K562 (cell line): ENCODE measurements around the gene RNF121. TPM values are rescaled to one million over a fixed set of nuclear protein-coding genes. Genes with fewer than 3 reads are reported as not detected.

Experiments
- ARID2 ChIP-seq: fragments of 450-650 bp; IDR thresholded peaks from 2 replicates; pipeline ENCODE4 v1.6.1; 2017; ENCODE audit warnings: antibody characterized with exemption, mild to moderate bottlenecking
- ATF7 ChIP-seq: fragments of 450-650 bp; IDR thresholded peaks from 2 replicates; pipeline ENCODE4 v1.7.1; 2014; ENCODE audit warnings: mild to moderate bottlenecking, moderate library complexity
- CHD2 ChIP-seq: IDR thresholded peaks from 2 replicates; pipeline ENCODE4 v1.6.1; 2011; ENCODE audit warnings: low read depth, low read length
- CTBP1 ChIP-seq: fragments of 450-650 bp; IDR thresholded peaks from 2 replicates; pipeline ENCODE4 v1.6.1; 2016; ENCODE audit warnings: borderline replicate concordance
- E2F3 ChIP-seq: fragments of 250-450 bp; sonication (Bioruptor Pico); IDR thresholded peaks from 2 replicates; pipeline ENCODE4 v1.4.0; 2020; ENCODE audit warnings: mild to moderate bottlenecking
- EGR1 ChIP-seq: fragments of 450-650 bp; conservative IDR thresholded peaks from 2 replicates; pipeline ENCODE4 v1.6.1; 2017; ENCODE audit warnings: mild to moderate bottlenecking
- GABPB1 ChIP-seq: sonication (generic); formaldehyde crosslinking; IDR thresholded peaks from 2 replicates; pipeline ENCODE4 v1.8.0; 2022; ENCODE audit warnings: mild to moderate bottlenecking, missing genetic modification reagents
- HMG20A ChIP-seq: fragments of 450-650 bp; formaldehyde crosslinking; conservative IDR thresholded peaks from 2 replicates; pipeline ENCODE4 v1.4.0; 2020; ENCODE audit warnings: mild to moderate bottlenecking, mixed read lengths
- KDM4B ChIP-seq, 2 experiments: fragments of 450-650 bp in 1 of 2; sonication (generic) in 1 of 2; IDR thresholded peaks; 2 replicates each; pipeline ENCODE4 v1.6.1; 2016 to 2017; ENCODE audit warnings: borderline replicate concordance in 2 of 2, antibody characterized with exemption in 1 of 2, low read depth in 1 of 2, mild to moderate bottlenecking in 1 of 2
- NBN ChIP-seq: fragments of 450-650 bp; IDR thresholded peaks from 2 replicates; pipeline ENCODE4 v1.6.1; 2016; ENCODE audit warnings: low read depth, mild to moderate bottlenecking
- NONO ChIP-seq, 2 experiments: fragments of 200-400 bp in 1 of 2; fragments of 450-650 bp in 1 of 2; formaldehyde crosslinking in 1 of 2; IDR thresholded peaks; 2 replicates each; pipeline ENCODE4 v1.6.1; 2017; ENCODE audit warnings: low read depth in 2 of 2, mild to moderate bottlenecking in 2 of 2, moderate library complexity in 2 of 2, low read length in 1 of 2
- SMAD4 ChIP-seq: fragments of 250-450 bp; sonication (Bioruptor Pico); conservative IDR thresholded peaks from 2 replicates; pipeline ENCODE4 v1.8.0; 2021; ENCODE audit warnings: inconsistent platforms, mild to moderate bottlenecking, moderate library complexity
- SMARCE1 ChIP-seq: fragments of 450-650 bp; IDR thresholded peaks from 2 replicates; pipeline ENCODE4 v1.7.1; 2016; ENCODE audit warnings: mild to moderate bottlenecking
- TAF15 ChIP-seq: fragments of 200-400 bp; formaldehyde crosslinking; IDR thresholded peaks from 2 replicates; pipeline ENCODE4 v1.6.1; 2017; ENCODE audit warnings: mild to moderate bottlenecking, low read depth, low read length, moderate library complexity
- TAF9B ChIP-seq: fragments of 450-650 bp; IDR thresholded peaks from 2 replicates; pipeline ENCODE4 v1.6.1; 2018; ENCODE audit warnings: mild to moderate bottlenecking; ENCODE audit not compliant: partially characterized antibody
- ZEB2 ChIP-seq: fragments of 450-650 bp; IDR thresholded peaks from 2 replicates; pipeline ENCODE4 v1.6.1; 2016
- ZFP1 ChIP-seq: fragments of 450-650 bp; formaldehyde crosslinking; IDR thresholded peaks from 2 replicates; pipeline ENCODE4 v1.4.0; 2020; ENCODE audit warnings: mild to moderate bottlenecking, mixed read lengths
- ZNF140 ChIP-seq: fragments of 250-450 bp; sonication (Bioruptor Pico); IDR thresholded peaks from 2 replicates; pipeline ENCODE4 v1.8.0; 2021; ENCODE audit warnings: moderate library complexity, mild to moderate bottlenecking, inconsistent platforms
- ZNF311 ChIP-seq: fragments of 250-450 bp; sonication (Bioruptor Pico); IDR thresholded peaks from 2 replicates; pipeline ENCODE4 v1.4.0; 2020; ENCODE audit warnings: mild to moderate bottlenecking, moderate library complexity
- ZNF347 ChIP-seq: fragments of 450-650 bp; formaldehyde crosslinking; IDR thresholded peaks from 2 replicates; pipeline ENCODE4 v1.4.0; 2020; ENCODE audit warnings: low read depth, mild to moderate bottlenecking, moderate library complexity
- ZNF444 ChIP-seq: fragments of 250-450 bp; sonication (Bioruptor Pico); IDR thresholded peaks from 2 replicates; pipeline ENCODE4 v1.4.0; 2020; ENCODE audit warnings: mild to moderate bottlenecking, moderate library complexity
- ZNF584 ChIP-seq: fragments of 200-800 bp; sonication (Bioruptor generic); IDR thresholded peaks from 2 replicates; pipeline ENCODE4 v1.6.1; 2016; ENCODE audit warnings: low read depth, mild to moderate bottlenecking, missing genetic modification characterization, missing compliant biosample characterization
- polyA plus RNA-seq, 8 experiments: library from polyadenylated mRNA; depleted of rRNA in 4 of 8; stranded (reverse) in 5 of 8; unstranded in 3 of 8; fragments of >200 nt; fragmentation: Nextera tagmentation in 2 of 8; fragmentation: Illumina TruSeq in 1 of 8; extraction: Ambion mirVana in 2 of 8; extraction: Trizol in 1 of 8; gene quantifications; 2 replicates each; pipeline versions ENCODE4 v1.2.1 to v1.2.3, GENCODE V29; 2011 to 2014; ENCODE audit warnings: inconsistent platforms in 1 of 8, missing spikeins in 1 of 8
- total RNA-seq, 7 experiments: library from RNA; depleted of rRNA in 6 of 7; stranded (reverse); fragments of >200 nt in 6 of 7; fragmentation: Illumina TruSeq in 2 of 7; extraction: Trizol in 2 of 7; gene quantifications; 2 replicates each; pipeline versions ENCODE4 v1.2.1 to v1.2.3, GENCODE V29; 2011 to 2021; ENCODE audit warnings: low replicate concordance in 1 of 7
- TF ChIP-seq, protein P1 (sequence below): fragments of 450-650 bp; formaldehyde crosslinking; IDR thresholded peaks from 2 replicates; pipeline ENCODE4 v1.4.0; 2020; ENCODE audit warnings: mild to moderate bottlenecking
- TF ChIP-seq, protein P2 (sequence below), 2 experiments: IDR thresholded peaks; 2 replicates each; pipeline ENCODE4 v1.6.1; 2011; ENCODE audit warnings: borderline replicate concordance in 1 of 2, control low read depth in 1 of 2, low read depth in 1 of 2, low read length in 1 of 2, mild to moderate bottlenecking in 1 of 2, mixed read lengths in 1 of 2, moderate library complexity in 1 of 2; ENCODE audit not compliant: insufficient read depth in 1 of 2, insufficient read length in 1 of 2, poor library complexity in 1 of 2, severe bottlenecking in 1 of 2; ENCODE audit errors: extremely low read depth in 1 of 2
- TF ChIP-seq, protein P3 (sequence below): sonication (generic); formaldehyde crosslinking; IDR thresholded peaks from 2 replicates; pipeline ENCODE4 v1.8.1; 2023; ENCODE audit warnings: mild to moderate bottlenecking, missing genetic modification reagents

RNF121 gene
- total and polyA plus RNA-seq, 9 of the 15 experiments (the other 6 are each of a cell fraction or from before 2014, with no cell fraction given) = 8.0 to 63.4 (median 20.5) TPM

DNA sequence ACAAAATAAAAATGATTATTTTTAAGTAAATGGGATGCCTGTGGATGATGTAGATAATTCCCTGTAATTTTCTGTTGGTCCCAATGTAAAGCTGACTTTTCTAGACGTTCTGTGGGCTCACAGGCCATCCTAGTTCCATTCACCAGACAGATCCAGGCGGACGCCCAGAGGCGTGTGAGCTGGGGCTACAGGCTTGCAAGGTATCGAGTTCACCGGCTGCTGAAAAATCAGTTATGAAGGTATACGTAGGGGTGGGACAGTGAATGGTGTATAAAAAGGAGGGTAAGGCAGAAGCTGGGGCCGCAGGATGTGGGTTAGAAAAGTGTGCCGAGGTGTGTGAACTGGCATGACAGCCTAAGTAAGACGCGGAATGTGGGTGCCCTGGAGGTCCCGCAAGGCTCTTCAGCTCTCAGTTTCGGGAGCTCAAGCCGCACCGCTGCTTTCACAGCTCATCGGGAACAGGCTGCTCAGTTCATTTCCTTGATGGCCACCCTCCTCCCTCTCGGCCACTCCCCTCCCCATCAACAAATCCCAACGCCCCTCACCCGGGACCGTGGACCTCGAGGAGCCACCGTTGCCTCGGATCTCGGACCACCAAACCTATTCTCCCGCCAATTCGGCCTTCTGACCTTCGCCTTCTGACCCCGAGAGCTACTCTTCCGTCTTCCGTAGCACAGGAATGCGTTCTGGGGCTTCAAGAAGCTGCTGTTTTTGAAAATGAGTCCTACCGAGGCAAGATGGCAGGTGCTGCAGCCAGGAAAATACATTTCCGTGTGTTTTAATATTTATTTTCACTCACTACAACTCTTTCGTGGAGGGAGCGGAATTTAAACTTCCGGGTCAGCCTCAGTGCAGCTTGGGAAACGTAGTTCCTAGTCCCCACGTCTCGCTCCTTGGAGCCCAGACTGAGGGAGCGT is 768 bp upstream of the RNF121 start, which contains the start of gene XNDC1N (continued):
- TF ChIP-seq SMAD4 (CRISPR knock-in tag) = no peak
- TF ChIP-seq ZFP1 (CRISPR knock-in tag) = no peak
- no peak; the same call in 1 of the 2 replicates for TF ChIP-seq ATF7
- TF ChIP-seq ZNF347 (CRISPR knock-in tag) = no peak
- TF ChIP-seq CTBP1 = no peak
- peak; percentile 99 for TF ChIP-seq E2F3 (CRISPR knock-in tag)
- TF ChIP-seq KDM4B (IDR thresholded peaks at IDR 0.05; ENCODE audit: borderline replicate concordance in 2 of 2, low read depth in 1 of 2) = peak in 1 of 2 experiments; percentile 88; a peak in 2 of 4 replicates
- no peak for TF ChIP-seq ZNF444 (CRISPR knock-in tag)
- TF ChIP-seq ZNF140 (CRISPR knock-in tag) = no peak
- peak; percentile 50 for TF ChIP-seq TAF9B
- TF ChIP-seq ZNF311 (CRISPR knock-in tag) = 0 out of 2 replicates have a peak, but pooled peaks have one; percentile 43
- TF ChIP-seq, protein P1, sequence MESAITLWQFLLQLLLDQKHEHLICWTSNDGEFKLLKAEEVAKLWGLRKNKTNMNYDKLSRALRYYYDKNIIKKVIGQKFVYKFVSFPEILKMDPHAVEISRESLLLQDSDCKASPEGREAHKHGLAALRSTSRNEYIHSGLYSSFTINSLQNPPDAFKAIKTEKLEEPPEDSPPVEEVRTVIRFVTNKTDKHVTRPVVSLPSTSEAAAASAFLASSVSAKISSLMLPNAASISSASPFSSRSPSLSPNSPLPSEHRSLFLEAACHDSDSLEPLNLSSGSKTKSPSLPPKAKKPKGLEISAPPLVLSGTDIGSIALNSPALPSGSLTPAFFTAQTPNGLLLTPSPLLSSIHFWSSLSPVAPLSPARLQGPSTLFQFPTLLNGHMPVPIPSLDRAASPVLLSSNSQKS = no peak
- TF ChIP-seq NONO (IDR thresholded peaks at IDR 0.05; ENCODE audit: low read depth in 2 of 2, low read length in 1 of 2) = no peak
- TF ChIP-seq, protein P2, sequence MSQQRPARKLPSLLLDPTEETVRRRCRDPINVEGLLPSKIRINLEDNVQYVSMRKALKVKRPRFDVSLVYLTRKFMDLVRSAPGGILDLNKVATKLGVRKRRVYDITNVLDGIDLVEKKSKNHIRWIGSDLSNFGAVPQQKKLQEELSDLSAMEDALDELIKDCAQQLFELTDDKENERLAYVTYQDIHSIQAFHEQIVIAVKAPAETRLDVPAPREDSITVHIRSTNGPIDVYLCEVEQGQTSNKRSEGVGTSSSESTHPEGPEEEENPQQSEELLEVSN (IDR thresholded peaks at IDR 0.05; ENCODE audit: borderline replicate concordance in 1 of 2, extremely low read depth in 1 of 2, insufficient read depth in 1 of 2, insufficient read length in 1 of 2, low read depth in 1 of 2, low read length in 1 of 2, poor library complexity in 1 of 2, severe bottlenecking in 1 of 2) = peak; percentile 95 to 97
- TF ChIP-seq GABPB1 (CRISPR knock-in tag) = peak; percentile 100
- TF ChIP-seq, protein P3, sequence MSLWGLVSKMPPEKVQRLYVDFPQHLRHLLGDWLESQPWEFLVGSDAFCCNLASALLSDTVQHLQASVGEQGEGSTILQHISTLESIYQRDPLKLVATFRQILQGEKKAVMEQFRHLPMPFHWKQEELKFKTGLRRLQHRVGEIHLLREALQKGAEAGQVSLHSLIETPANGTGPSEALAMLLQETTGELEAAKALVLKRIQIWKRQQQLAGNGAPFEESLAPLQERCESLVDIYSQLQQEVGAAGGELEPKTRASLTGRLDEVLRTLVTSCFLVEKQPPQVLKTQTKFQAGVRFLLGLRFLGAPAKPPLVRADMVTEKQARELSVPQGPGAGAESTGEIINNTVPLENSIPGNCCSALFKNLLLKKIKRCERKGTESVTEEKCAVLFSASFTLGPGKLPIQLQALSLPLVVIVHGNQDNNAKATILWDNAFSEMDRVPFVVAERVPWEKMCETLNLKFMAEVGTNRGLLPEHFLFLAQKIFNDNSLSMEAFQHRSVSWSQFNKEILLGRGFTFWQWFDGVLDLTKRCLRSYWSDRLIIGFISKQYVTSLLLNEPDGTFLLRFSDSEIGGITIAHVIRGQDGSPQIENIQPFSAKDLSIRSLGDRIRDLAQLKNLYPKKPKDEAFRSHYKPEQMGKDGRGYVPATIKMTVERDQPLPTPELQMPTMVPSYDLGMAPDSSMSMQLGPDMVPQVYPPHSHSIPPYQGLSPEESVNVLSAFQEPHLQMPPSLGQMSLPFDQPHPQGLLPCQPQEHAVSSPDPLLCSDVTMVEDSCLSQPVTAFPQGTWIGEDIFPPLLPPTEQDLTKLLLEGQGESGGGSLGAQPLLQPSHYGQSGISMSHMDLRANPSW = no peak
- no peak for TF ChIP-seq SMARCE1
- TF ChIP-seq CHD2 = no peak
- no peak for TF ChIP-seq ZNF584
- TF ChIP-seq EGR1 = no peak
- TF ChIP-seq NBN = peak; percentile 57
- no peak for TF ChIP-seq ZEB2
- TF ChIP-seq TAF15 = no peak
- TF ChIP-seq ARID2 = no peak
- TF ChIP-seq HMG20A = no peak
